Measurements from ENCODE around the gene CD55.

GRCh38 chr1:207336559-207337467 lies 15.3 kb downstream of the CD55 start:
- TF ChIP-seq, protein P1, sequence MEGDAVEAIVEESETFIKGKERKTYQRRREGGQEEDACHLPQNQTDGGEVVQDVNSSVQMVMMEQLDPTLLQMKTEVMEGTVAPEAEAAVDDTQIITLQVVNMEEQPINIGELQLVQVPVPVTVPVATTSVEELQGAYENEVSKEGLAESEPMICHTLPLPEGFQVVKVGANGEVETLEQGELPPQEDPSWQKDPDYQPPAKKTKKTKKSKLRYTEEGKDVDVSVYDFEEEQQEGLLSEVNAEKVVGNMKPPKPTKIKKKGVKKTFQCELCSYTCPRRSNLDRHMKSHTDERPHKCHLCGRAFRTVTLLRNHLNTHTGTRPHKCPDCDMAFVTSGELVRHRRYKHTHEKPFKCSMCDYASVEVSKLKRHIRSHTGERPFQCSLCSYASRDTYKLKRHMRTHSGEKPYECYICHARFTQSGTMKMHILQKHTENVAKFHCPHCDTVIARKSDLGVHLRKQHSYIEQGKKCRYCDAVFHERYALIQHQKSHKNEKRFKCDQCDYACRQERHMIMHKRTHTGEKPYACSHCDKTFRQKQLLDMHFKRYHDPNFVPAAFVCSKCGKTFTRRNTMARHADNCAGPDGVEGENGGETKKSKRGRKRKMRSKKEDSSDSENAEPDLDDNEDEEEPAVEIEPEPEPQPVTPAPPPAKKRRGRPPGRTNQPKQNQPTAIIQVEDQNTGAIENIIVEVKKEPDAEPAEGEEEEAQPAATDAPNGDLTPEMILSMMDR (IDR thresholded peaks at IDR 0.05), result no peak
- no peak for TF ChIP-seq EP300 (IDR thresholded peaks at IDR 0.05)
